Liver (tissue), 10 donors: ENCODE data around the gene MYO10. TPM values are rescaled to one million over a fixed set of nuclear protein-coding genes. Genes with fewer than 3 reads are reported as not detected.

Experiments used
- DNase-seq: peaks from one replicate; pipeline ENCODE4 v3.0.0-alpha.2; 2017; ENCODE audit warnings: low spot score
- H3K27ac ChIP-seq, 2 donors: one replicate each; pipeline ENCODE4 v1.7.0; 2013; ENCODE audit warnings: inconsistent platforms in 2 of 2, low read length in 2 of 2, control low read depth in 1 of 2, low read depth in 1 of 2, mild to moderate bottlenecking in 1 of 2
- H3K27me3 ChIP-seq, 4 donors: one replicate each; pipeline versions ENCODE4 v1.6.1 to v1.7.0; 2013; ENCODE audit warnings: low read length in 3 of 4, inconsistent platforms in 1 of 4, mild to moderate bottlenecking in 1 of 4, moderate library complexity in 1 of 4; ENCODE audit not compliant: control insufficient read depth in 4 of 4, insufficient read depth in 4 of 4
- H3K36me3 ChIP-seq, 4 donors: one replicate each; pipeline versions ENCODE4 v1.6.1 to v1.7.0; 2013; ENCODE audit warnings: low read length in 3 of 4, mild to moderate bottlenecking in 3 of 4, low read depth in 1 of 4, moderate library complexity in 1 of 4; ENCODE audit not compliant: control insufficient read depth in 4 of 4, insufficient read depth in 3 of 4
- H3K4me1 ChIP-seq, 4 donors: one replicate each; pipeline versions ENCODE4 v1.6.1 to v1.7.0; 2013; ENCODE audit warnings: low read length in 3 of 4, mild to moderate bottlenecking in 3 of 4, moderate library complexity in 1 of 4; ENCODE audit not compliant: control insufficient read depth in 4 of 4, insufficient read depth in 4 of 4
- H3K4me3 ChIP-seq, 3 donors: one replicate each; pipeline versions ENCODE4 v1.6.1 to v1.7.0; 2013; ENCODE audit warnings: low read length in 3 of 3, control low read depth in 1 of 3, low read depth in 1 of 3, mild to moderate bottlenecking in 1 of 3
- H3K9ac ChIP-seq, 2 donors: one replicate each; pipeline ENCODE4 v1.7.0; 2013; ENCODE audit warnings: low read length in 2 of 2, mild to moderate bottlenecking in 2 of 2, moderate library complexity in 2 of 2, control low read depth in 1 of 2, low read depth in 1 of 2
- H3K9me3 ChIP-seq, 4 donors: one replicate each; pipeline versions ENCODE4 v1.6.1 to v1.7.0; 2013; ENCODE audit warnings: low read length in 3 of 4; ENCODE audit not compliant: control insufficient read depth in 4 of 4
- FOXA1 ChIP-seq: IDR thresholded peaks from 2 replicates; pipeline ENCODE4 v1.6.1; 2016; ENCODE audit warnings: antibody characterized with exemption
- GABPA ChIP-seq, 2 donors: IDR thresholded peaks in 1 of 2; conservative IDR thresholded peaks in 1 of 2; 2 replicates each; pipeline ENCODE4 v1.6.1; 2016; ENCODE audit warnings: antibody characterized with exemption in 2 of 2, mild to moderate bottlenecking in 1 of 2, moderate library complexity in 1 of 2
- HNF4A ChIP-seq, 2 donors: conservative IDR thresholded peaks; 2 replicates each; pipeline ENCODE4 v1.6.1; 2016; ENCODE audit warnings: antibody characterized with exemption in 2 of 2, mild to moderate bottlenecking in 2 of 2
- HNF4G ChIP-seq: IDR thresholded peaks from 2 replicates; pipeline ENCODE4 v1.6.1; 2016; ENCODE audit warnings: antibody characterized with exemption
- JUND ChIP-seq, 2 donors: IDR thresholded peaks; 2 replicates each; pipeline ENCODE4 v1.6.1; 2016; ENCODE audit warnings: antibody characterized with exemption in 2 of 2
- MAX ChIP-seq: IDR thresholded peaks from 2 replicates; pipeline ENCODE4 v1.6.1; 2016; ENCODE audit warnings: antibody characterized with exemption
- NR2F2 ChIP-seq: IDR thresholded peaks from 2 replicates; pipeline ENCODE4 v1.6.1; 2016; ENCODE audit warnings: antibody characterized with exemption
- RXRA ChIP-seq, 2 donors: IDR thresholded peaks; 2 replicates each; pipeline ENCODE4 v1.6.1; 2017 to 2018; ENCODE audit warnings: antibody characterized with exemption in 2 of 2, mild to moderate bottlenecking in 1 of 2
- TAF1 ChIP-seq: conservative IDR thresholded peaks from 2 replicates; pipeline ENCODE4 v1.6.1; 2016; ENCODE audit warnings: antibody characterized with exemption, mild to moderate bottlenecking
- WGBS: extraction: QIAGEN DNeasy Blood & Tissue Kit; methylation state at CpG from one replicate; pipeline ENCODE4 v1.1.7; 2013; 5-methylcytosine and 5-hydroxymethylcytosine counted together
- polyA plus RNA-seq, 2 donors: library from polyadenylated mRNA; stranded (reverse) in 1 of 2; unstranded in 1 of 2; fragments of 200-250 nt in 1 of 2; fragments of >200 nt in 1 of 2; fragmentation: Nextera tagmentation in 1 of 2; extraction: Ambion mirVana in 1 of 2; gene quantifications; one replicate each; pipeline versions ENCODE4 v1.2.1 to v1.2.3, GENCODE V29; 2013 to 2015
- small RNA-seq: library from RNA; depleted of rRNA; stranded (forward); fragments of <200 nt; gene quantifications from one replicate; pipeline ENCODE3, GENCODE V24; 2014
- total RNA-seq, 2 donors: library from RNA; depleted of rRNA; stranded (reverse); fragments of >200 nt; gene quantifications; one replicate each; pipeline ENCODE4 v1.2.3, GENCODE V29; 2014
- donor health status: healthy.
- donor health status: healthy.
- donor health status: healthy.
- donor health status: healthy.
- donor health status: healthy.

Gene MYO10
- total and polyA plus RNA-seq, 4 donors = 4.3 to 15.3 (median 7.1) TPM

GRCh38 chr5:16615741-16616535 is 320.1 kb downstream of the MYO10 start:
- WGBS = 9% methylated on average over 31 of the region's 31 CpGs
- Histone ChIP-seq H3K4me3 (peak overlapping the region; percentile 33 to 92 (median 43)), H3K9me3 (no peaks in the 10 kb centered on the region), H3K27ac (no peak overlapping the region), H3K9ac (no peak overlapping the region), H3K36me3 (no peaks in the 10 kb centered on the region), H3K4me1 (peaks cover 0 to 16% (median 10%) of the 10 kb centered on the region in 4 donors), H3K27me3 (no peaks in the 10 kb centered on the region)
- DNase-seq = no peak
- TF ChIP-seq NR2F2 (no peak), MAX (no peak), JUND (IDR thresholded peaks at IDR 0.05) (no peak), HNF4G (peak; percentile 14), TAF1 (no peak), RXRA (IDR thresholded peaks at IDR 0.05) (peak in 1 of 2 donors; percentile 7), HNF4A (conservative IDR thresholded peaks at IDR 0.05) (peak; percentile 17 to 92), FOXA1 (no peak)

- Histone ChIP-seq H3K9ac (no peak overlapping the region), H3K36me3 (no peaks in the 10 kb centered on the region), H3K27me3 (no peaks in the 10 kb centered on the region), H3K27ac (no peak overlapping the region), H3K9me3 (no peaks in the 10 kb centered on the region), H3K4me3 (no peak overlapping the region), H3K4me1 (peaks cover 0 to 16% (median 8%) of the 10 kb centered on the region in 4 donors)
- WGBS = 95% methylated on average over 2 of the region's 2 CpGs
- no peak for TF ChIP-seq NR2F2
- no peak for TF ChIP-seq GABPA (IDR thresholded peaks at IDR 0.05 in 1 of 2, conservative IDR thresholded peaks at IDR 0.05 in 1 of 2)
- TF ChIP-seq RXRA (IDR thresholded peaks at IDR 0.05) = no peak
- DNase-seq = no peak
Measured at GRCh38 chr5:16612007-16612406, 324.1 kb downstream of the MYO10 start.

Small RNA genes within 50 kb of the gene (small RNA-seq; reads per million reads assigned to genes)
- gene RF00019 (not detected), gene RNA5SP179 (not detected), gene RNU6-660P (not detected)
